H1 (cell line): ENCODE measurements around the gene SLC16A6. TPM values are rescaled to one million over a fixed set of nuclear protein-coding genes. Genes with fewer than 3 reads are reported as not detected.

ENCODE experiments used
- ASH2L ChIP-seq: fragments of 200-600, 300-600 bp; sonication (generic); IDR thresholded peaks from one replicate; pipeline ENCODE4 v1.7.1; 2017; ENCODE audit warnings: low read length
- BACH1 ChIP-seq: IDR thresholded peaks from 2 replicates; pipeline ENCODE4 v1.6.1; 2012; ENCODE audit warnings: low read length, improper control_type of control experiment
- CHD2 ChIP-seq: IDR thresholded peaks from 2 replicates; pipeline ENCODE4 v1.6.1; 2012; ENCODE audit warnings: low read length, improper control_type of control experiment
- CREB1 ChIP-seq: IDR thresholded peaks from 2 replicates; pipeline ENCODE4 v1.6.1; 2012; ENCODE audit warnings: inconsistent platforms
- FOSL1 ChIP-seq: IDR thresholded peaks from 2 replicates; pipeline ENCODE4 v1.6.1; 2011; ENCODE audit warnings: mild to moderate bottlenecking, low read depth, low read length, moderate library complexity; ENCODE audit not compliant: insufficient read depth
- GABPA ChIP-seq: IDR thresholded peaks from 2 replicates; pipeline ENCODE4 v1.6.1; 2011; ENCODE audit warnings: mild to moderate bottlenecking, low read length, moderate library complexity, borderline replicate concordance; ENCODE audit not compliant: insufficient read depth
- KDM1A ChIP-seq: fragments of 200-600, 300-600 bp; sonication (generic); IDR thresholded peaks from 2 replicates; pipeline ENCODE4 v1.7.1; 2016; ENCODE audit warnings: mild to moderate bottlenecking, low read length, borderline replicate concordance
- KDM5A ChIP-seq: fragments of 200-600 bp; IDR thresholded peaks from 2 replicates; pipeline ENCODE4 v1.7.1; 2012; ENCODE audit warnings: mild to moderate bottlenecking, low read length, inconsistent platforms, mixed read lengths
- POLR2A ChIP-seq, 2 experiments: IDR thresholded peaks; 1 replicate in 1 of 2; 2 replicates in 1 of 2; pipeline ENCODE4 v1.6.1; 2011; ENCODE audit warnings: low read depth in 2 of 2, low read length in 2 of 2, mild to moderate bottlenecking in 2 of 2; ENCODE audit errors: control extremely low read depth in 1 of 2
- RBBP5 ChIP-seq: IDR thresholded peaks from 2 replicates; pipeline ENCODE4 v1.7.1; 2012; ENCODE audit warnings: low read depth, mild to moderate bottlenecking, inconsistent platforms, low read length, moderate library complexity, borderline replicate concordance
- RFX5 ChIP-seq: IDR thresholded peaks from 2 replicates; pipeline ENCODE4 v1.6.1; 2011; ENCODE audit warnings: low read depth, low read length, improper control_type of control experiment, borderline replicate concordance
- RNF2 ChIP-seq: fragments of 200-900, 300-1000 bp; sonication (generic); IDR thresholded peaks from 2 replicates; pipeline ENCODE4 v1.7.1; 2016; ENCODE audit warnings: borderline replicate concordance, low read depth, mild to moderate bottlenecking, antibody characterized with exemption, low read length; ENCODE audit not compliant: poor library complexity, severe bottlenecking; ENCODE audit errors: missing control alignments
- SAP30 ChIP-seq: fragments of 300-600 bp; sonication (generic); IDR thresholded peaks from 2 replicates; pipeline ENCODE4 v1.7.1; 2012; ENCODE audit warnings: low read length, moderate library complexity, mild to moderate bottlenecking, inconsistent platforms; ENCODE audit not compliant: insufficient read depth, insufficient replicate concordance
- SIN3A ChIP-seq, 2 experiments: IDR thresholded peaks in 1 of 2; conservative IDR thresholded peaks in 1 of 2; 2 replicates each; pipeline ENCODE4 v1.6.1; 2011 to 2012; ENCODE audit warnings: low read length in 2 of 2, improper control_type of control experiment in 1 of 2, low read depth in 1 of 2, mild to moderate bottlenecking in 1 of 2
- TAF1 ChIP-seq: IDR thresholded peaks from 2 replicates; pipeline ENCODE4 v1.6.1; 2011; ENCODE audit warnings: mild to moderate bottlenecking, low read depth, low read length
- TAF7 ChIP-seq: optimal IDR thresholded peaks from 2 replicates; pipeline ENCODE3; 2011; ENCODE audit warnings: low read depth, mild to moderate bottlenecking, inconsistent platforms, low read length, moderate library complexity, borderline replicate concordance
- YY1 ChIP-seq: IDR thresholded peaks from 2 replicates; pipeline ENCODE4 v1.6.1; 2011; ENCODE audit warnings: low read depth, mild to moderate bottlenecking, low read length
- polyA plus RNA-seq, 7 experiments: library from polyadenylated mRNA; depleted of rRNA in 3 of 7; stranded (reverse) in 5 of 7; unstranded in 2 of 7; fragments of >200 nt in 5 of 7; fragments of 200-250 nt in 2 of 7; gene quantifications; 1 replicate in 5 of 7; 2 replicates in 1 of 7; 4 replicates in 1 of 7; pipeline versions ENCODE4 v1.2.1 to v1.2.3, GENCODE V29; 2011 to 2013; ENCODE audit warnings: missing spikeins in 2 of 7, mixed read lengths in 2 of 7
- total RNA-seq: library from RNA; stranded (reverse); fragmentation: NEBNext Ultra II Directional; extraction: Animal tissue kit (Norgen Biotek cat#: 25700); gene quantifications from 2 replicates; pipeline ENCODE4 v1.2.1, GENCODE V29; 2021
- TF ChIP-seq, protein P1 (sequence below): IDR thresholded peaks from 2 replicates; pipeline ENCODE4 v1.6.1; 2011; ENCODE audit warnings: low read length, improper control_type of control experiment
- TF ChIP-seq, protein P2 (sequence below): IDR thresholded peaks from 2 replicates; pipeline ENCODE4 v1.6.1; 2012; ENCODE audit warnings: low read length, inconsistent platforms
- TF ChIP-seq, protein P3 (sequence below): IDR thresholded peaks from 2 replicates; pipeline ENCODE4 v1.6.1; 2011; ENCODE audit warnings: low read depth, mild to moderate bottlenecking, low read length; ENCODE audit not compliant: insufficient read depth

The SLC16A6 gene
- total and polyA plus RNA-seq, 2 of the 8 experiments (the other 6 are each of a cell fraction or from before 2014, with no cell fraction given): 0.17 to 0.22 TPM

- TF ChIP-seq, protein P1, sequence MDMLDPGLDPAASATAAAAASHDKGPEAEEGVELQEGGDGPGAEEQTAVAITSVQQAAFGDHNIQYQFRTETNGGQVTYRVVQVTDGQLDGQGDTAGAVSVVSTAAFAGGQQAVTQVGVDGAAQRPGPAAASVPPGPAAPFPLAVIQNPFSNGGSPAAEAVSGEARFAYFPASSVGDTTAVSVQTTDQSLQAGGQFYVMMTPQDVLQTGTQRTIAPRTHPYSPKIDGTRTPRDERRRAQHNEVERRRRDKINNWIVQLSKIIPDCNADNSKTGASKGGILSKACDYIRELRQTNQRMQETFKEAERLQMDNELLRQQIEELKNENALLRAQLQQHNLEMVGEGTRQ: no peak
- TF ChIP-seq FOSL1 (no peak), CHD2 (no peak), GABPA (no peak), RNF2 (no peak), KDM1A (no peak), KDM5A (no peak), YY1 (no peak), RFX5 (no peak), TAF1 (peak; percentile 63), RBBP5 (no peak; the same call in 1 of the 2 replicates), CREB1 (no peak), SIN3A (conservative IDR thresholded peaks at IDR 0.05 in 1 of 2, IDR thresholded peaks at IDR 0.05 in 1 of 2; ENCODE audit: low read depth in 1 of 2, low read length in 2 of 2) (no peak; a peak in 1 of 4 replicates), BACH1 (0 out of 2 replicates have a peak, but pooled peaks have one; percentile 15), ASH2L (no peak), POLR2A (IDR thresholded peaks at IDR 0.05; ENCODE audit: control extremely low read depth in 1 of 2, low read depth in 2 of 2, low read length in 2 of 2) (peak in 1 of 2 experiments; percentile 52; a peak in 2 of 3 replicates), TAF7 (peak; percentile 64), SAP30 (no peak)
- TF ChIP-seq, protein P2, sequence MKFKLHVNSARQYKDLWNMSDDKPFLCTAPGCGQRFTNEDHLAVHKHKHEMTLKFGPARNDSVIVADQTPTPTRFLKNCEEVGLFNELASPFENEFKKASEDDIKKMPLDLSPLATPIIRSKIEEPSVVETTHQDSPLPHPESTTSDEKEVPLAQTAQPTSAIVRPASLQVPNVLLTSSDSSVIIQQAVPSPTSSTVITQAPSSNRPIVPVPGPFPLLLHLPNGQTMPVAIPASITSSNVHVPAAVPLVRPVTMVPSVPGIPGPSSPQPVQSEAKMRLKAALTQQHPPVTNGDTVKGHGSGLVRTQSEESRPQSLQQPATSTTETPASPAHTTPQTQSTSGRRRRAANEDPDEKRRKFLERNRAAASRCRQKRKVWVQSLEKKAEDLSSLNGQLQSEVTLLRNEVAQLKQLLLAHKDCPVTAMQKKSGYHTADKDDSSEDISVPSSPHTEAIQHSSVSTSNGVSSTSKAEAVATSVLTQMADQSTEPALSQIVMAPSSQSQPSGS: no peak
- TF ChIP-seq, protein P3, sequence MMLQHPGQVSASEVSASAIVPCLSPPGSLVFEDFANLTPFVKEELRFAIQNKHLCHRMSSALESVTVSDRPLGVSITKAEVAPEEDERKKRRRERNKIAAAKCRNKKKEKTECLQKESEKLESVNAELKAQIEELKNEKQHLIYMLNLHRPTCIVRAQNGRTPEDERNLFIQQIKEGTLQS: no peak; the same call in 1 of the 2 replicates
Observed at GRCh38 chr17:68290955-68291835, at the start of gene SLC16A6, which contains the start of gene ARSG (continued).
